AG04450 (cell line): ENCODE measurements around the gene ARL5A. TPM values are rescaled to one million over a fixed set of nuclear protein-coding genes. Genes with fewer than 3 reads are reported as not detected.

Source experiments
- CTCF ChIA-PET: fragments of 300-600, 350-600 bp; formaldehyde crosslinking; extraction: SDS; loops from one replicate; lab custom pipeline; 2022; ENCODE audit warnings: antibody characterized with exemption, inconsistent platforms; lab: Charles Lee
- POLR2A ChIA-PET: fragments of 350-600 bp; formaldehyde crosslinking; extraction: SDS; loops from one replicate; lab custom pipeline; 2021; ENCODE audit warnings: antibody characterized with exemption, inconsistent platforms; lab: Yijun Ruan, JAX
- DNase-seq: peaks from one replicate; pipeline ENCODE4 v3.0.0-alpha.2; 2011; ENCODE audit warnings: low read depth, low spot score
- H3K27ac ChIP-seq: one replicate; pipeline ENCODE4 v1.5.1; 2012; ENCODE audit warnings: low read depth, low read length, control low read depth
- H3K27me3 ChIP-seq: one replicate; pipeline ENCODE4 v1.6.0; 2012; ENCODE audit warnings: low read length; ENCODE audit not compliant: control insufficient read depth, insufficient read depth
- H3K4me3 ChIP-seq: 2 replicates; pipeline ENCODE4 v1.5.1; 2011; ENCODE audit warnings: mild to moderate bottlenecking, low read depth, low read length, control low read depth
- H3K9me3 ChIP-seq: 2 replicates; pipeline ENCODE4 v1.5.1; 2012; ENCODE audit warnings: low read length; ENCODE audit not compliant: control insufficient read depth, insufficient read depth
- CTCF ChIP-seq: IDR thresholded peaks from 2 replicates; pipeline ENCODE4 v1.5.1; 2011; ENCODE audit warnings: low read depth, low read length, control low read depth, inconsistent platforms
- polyA plus RNA-seq: library from polyadenylated mRNA; depleted of rRNA; stranded (reverse); fragments of >200 nt; gene quantifications from 2 replicates; pipeline ENCODE4 v1.2.3, GENCODE V29; 2011

The ARL5A gene
- polyA plus RNA-seq, 1 experiment: 24.9 TPM

GRCh38 chr2:151793123-151793522 lies 35.1 kb downstream of the ARL5A start:
- Histone ChIP-seq H3K9me3 (no peaks in the 10 kb centered on the region), H3K27me3 (no peaks in the 10 kb centered on the region), H3K4me3 (no peak overlapping the region), H3K27ac (no peak overlapping the region)
- no peak for TF ChIP-seq CTCF
- ChIA-PET CTCF (interaction anchor here (0.7 kb wide), 1 partner anchor 14 kb away, joined by 3 read pairs; no protein-coding TSS in a partner anchor), POLR2A (no interaction called here)
- no peak for DNase-seq

GRCh38 chr2:151792589-151792988 lies 35.6 kb downstream of the ARL5A start:
- no peaks in the 10 kb centered on the region for H3K9me3 ChIP-seq
- H3K27ac ChIP-seq: no peak overlapping the region
- CTCF ChIA-PET: no interaction called here
- POLR2A ChIA-PET: no interaction called here
- H3K4me3 ChIP-seq: no peak overlapping the region
- DNase-seq: no peak
- H3K27me3 ChIP-seq: no peaks in the 10 kb centered on the region
- TF ChIP-seq CTCF: no peak

- TF ChIP-seq CTCF: no peak
- no peaks in the 10 kb centered on the region for H3K9me3 ChIP-seq
- DNase-seq: no peak
- POLR2A ChIA-PET: no interaction called here
- no peaks in the 10 kb centered on the region for H3K27me3 ChIP-seq
- no peak overlapping the region for H3K27ac ChIP-seq
- no peak overlapping the region for H3K4me3 ChIP-seq
- CTCF ChIA-PET: interaction anchor here (1.1 to 1.2 kb wide), 2 partner anchors 16 to 234 kb away, joined by 3 to 5 read pairs; no protein-coding TSS in a partner anchor
Measured at GRCh38 chr2:151791545-151791944, 36.7 kb downstream of the ARL5A start.

GRCh38 chr2:151790689-151791088 lies 37.5 kb downstream of the ARL5A start:
- DNase-seq: no peak
- Histone ChIP-seq H3K4me3 (no peak overlapping the region), H3K27ac (no peak overlapping the region), H3K9me3 (no peaks in the 10 kb centered on the region), H3K27me3 (no peaks in the 10 kb centered on the region)
- TF ChIP-seq CTCF: no peak
- ChIA-PET POLR2A (no interaction called here), CTCF (interaction anchor here (1.1 kb wide), 1 partner anchor 235 kb away, joined by 3 read pairs; no protein-coding TSS in a partner anchor)

GRCh38 chr2:151789055-151789834 lies 39.0 kb downstream of the ARL5A start:
- TF ChIP-seq CTCF: no peak
- POLR2A ChIA-PET: no interaction called here
- Histone ChIP-seq H3K27me3 (no peaks in the 10 kb centered on the region), H3K27ac (no peak overlapping the region), H3K9me3 (no peaks in the 10 kb centered on the region), H3K4me3 (no peak overlapping the region)
- CTCF ChIA-PET: interaction anchor here (0.9 to 1.2 kb wide), 2 partner anchors 11 to 17 kb away, joined by 3 read pairs; no protein-coding TSS in a partner anchor
- no peak for DNase-seq
